K562 (cell line): Measurements from ENCODE around the gene RBBP8. TPM values are rescaled to one million over a fixed set of nuclear protein-coding genes. Genes with fewer than 3 reads are reported as not detected.
A peak's percentile ranks its signal among the peaks of the same experiment; 100 is the strongest.

Experiments
- ATAC-seq: fragments of 200-7000 bp; cut with Tn5 transposase; 3 replicates; pipeline ENCODE4 v1.9.1; 2020; ENCODE audit warnings: moderate library complexity
- BruUV-seq: library from RNA; stranded (reverse); fragments of 400-500 nt; replicated peaks from 2 replicates; lab custom pipeline; 2021; lab: Mats Ljungman, UMichigan
- CTCF ChIA-PET: fragments of 300-600 bp; formaldehyde crosslinking; extraction: SDS; loops from one replicate; lab custom pipeline; 2021; ENCODE audit warnings: low intra/inter-chr PET ratio; lab: Yijun Ruan, JAX
- POLR2A ChIA-PET: fragments of 300-600, 350-650 bp; sonication (Branson Sonifier 250); formaldehyde crosslinking; extraction: SDS; loops from one replicate; lab custom pipeline; 2021; ENCODE audit warnings: antibody characterized with exemption, inconsistent platforms; lab: Yijun Ruan, JAX
- DNase-seq, 4 experiments: peaks; one replicate each; pipeline versions ENCODE4 v3.0.0 to v3.0.0-alpha.2; 2011 to 2018; ENCODE audit warnings: low spot score in 3 of 4, mixed read lengths in 3 of 4; ENCODE audit errors: extremely low read depth in 1 of 4
- FAIRE-seq: peaks from 2 replicates; lab custom pipeline; 2011; peaks lifted over from hg19 to GRCh38; lab: Jason Lieb, UNC
- H2AFZ ChIP-seq: 2 replicates; pipeline ENCODE4 v1.6.0; 2011; ENCODE audit warnings: low read depth, low read length, control low read depth, inconsistent platforms
- H3K27ac ChIP-seq: fragments of 200-600 bp; 3 replicates; pipeline ENCODE4 v1.8.0; 2011; ENCODE audit warnings: low read depth, mild to moderate bottlenecking, control low read depth, inconsistent platforms, low read length, moderate library complexity, mixed read lengths; ENCODE audit errors: extremely low read depth
- H3K27me3 ChIP-seq, 2 experiments: fragments of 300-600 bp in 1 of 2; 2 replicates in 1 of 2; 3 replicates in 1 of 2; pipeline versions ENCODE4 v1.6.0 to v1.8.0; 2011; ENCODE audit warnings: inconsistent platforms in 2 of 2, low read length in 2 of 2, mild to moderate bottlenecking in 1 of 2, mixed read lengths in 1 of 2, moderate library complexity in 1 of 2; ENCODE audit not compliant: control insufficient read depth in 2 of 2, insufficient read depth in 2 of 2
- H3K36me3 ChIP-seq: fragments of 300-600 bp; 3 replicates; pipeline ENCODE4 v1.8.0; 2011; ENCODE audit warnings: mild to moderate bottlenecking, low read length, inconsistent platforms; ENCODE audit not compliant: control insufficient read depth, insufficient read depth
- H3K4me1 ChIP-seq, 2 experiments: fragments of 200-600 bp in 1 of 2; replicated peaks in 1 of 2; 2 replicates in 1 of 2; 3 replicates in 1 of 2; pipeline versions ENCODE4 v1.5.1 to v1.8.0; 2011; ENCODE audit warnings: inconsistent platforms in 2 of 2, low read length in 2 of 2, mild to moderate bottlenecking in 1 of 2, mixed read lengths in 1 of 2, moderate library complexity in 1 of 2; ENCODE audit not compliant: control insufficient read depth in 2 of 2, insufficient read depth in 2 of 2
- H3K4me2 ChIP-seq: 2 replicates; pipeline ENCODE4 v1.6.1; 2011; ENCODE audit warnings: low read length, control low read depth, inconsistent platforms, mixed read lengths; ENCODE audit not compliant: insufficient read depth
- H3K4me3 ChIP-seq: fragments of 200-600 bp; sonication (generic), shearing (Covaris generic); 2 replicates; pipeline ENCODE4 v1.5.1; 2016; ENCODE audit warnings: control low read depth, inconsistent platforms
- H3K79me2 ChIP-seq: fragments of 200-600 bp; 3 replicates; pipeline ENCODE4 v1.8.0; 2011; ENCODE audit warnings: low read length, inconsistent platforms; ENCODE audit not compliant: control insufficient read depth, insufficient read depth
- H3K9ac ChIP-seq, 2 experiments: 2 replicates each; pipeline versions ENCODE4 v1.6.0 to v1.6.1; 2011; ENCODE audit warnings: low read depth in 2 of 2, low read length in 2 of 2, control low read depth in 1 of 2, inconsistent platforms in 1 of 2, mild to moderate bottlenecking in 1 of 2, mixed read lengths in 1 of 2; ENCODE audit not compliant: insufficient read depth in 1 of 2
- H3K9me1 ChIP-seq: one replicate; pipeline ENCODE4 v1.6.0; 2011; ENCODE audit warnings: inconsistent platforms, mild to moderate bottlenecking, low read length, moderate library complexity; ENCODE audit not compliant: control insufficient read depth, insufficient read depth
- H3K9me3 ChIP-seq: replicated peaks from 2 replicates; pipeline ENCODE4 v1.5.1; 2011; ENCODE audit warnings: low read depth, low read length, inconsistent platforms; ENCODE audit not compliant: control insufficient read depth, insufficient read depth
- H4K20me1 ChIP-seq: replicated peaks from 2 replicates; pipeline ENCODE4 v1.6.1; 2011; ENCODE audit warnings: low read length, inconsistent platforms, mixed read lengths; ENCODE audit not compliant: control insufficient read depth, insufficient read depth
- ARHGAP35 ChIP-seq: fragments of 450-650 bp; IDR thresholded peaks from 2 replicates; pipeline ENCODE4 v1.6.1; 2018; ENCODE audit not compliant: partially characterized antibody
- C11orf30 ChIP-seq: fragments of 450-650 bp; IDR thresholded peaks from 2 replicates; pipeline ENCODE4 v1.6.1; 2016; ENCODE audit warnings: low read depth, mild to moderate bottlenecking
- CGGBP1 ChIP-seq: fragments of 250-450 bp; sonication (Bioruptor Pico); IDR thresholded peaks from 2 replicates; pipeline ENCODE4 v1.9.0; 2021; ENCODE audit warnings: mild to moderate bottlenecking
- CHD1 ChIP-seq: fragments of 200-600 bp; sonication (generic); IDR thresholded peaks from one replicate; pipeline ENCODE4 v1.6.1; 2012; ENCODE audit warnings: mild to moderate bottlenecking, moderate library complexity, low read length, inconsistent platforms
- CUX1 ChIP-seq: fragments of 200-800 bp; sonication (Bioruptor generic); IDR thresholded peaks from 2 replicates; pipeline ENCODE4 v1.6.1; 2016; ENCODE audit warnings: missing genetic modification characterization, missing compliant biosample characterization
- EGR1 ChIP-seq: fragments of 450-650 bp; conservative IDR thresholded peaks from 2 replicates; pipeline ENCODE4 v1.6.1; 2017; ENCODE audit warnings: mild to moderate bottlenecking
- ERF ChIP-seq: fragments of 450-650 bp; formaldehyde crosslinking; IDR thresholded peaks from 2 replicates; pipeline ENCODE4 v1.4.0; 2020; ENCODE audit warnings: mild to moderate bottlenecking, mixed read lengths
- GABPB1 ChIP-seq: sonication (generic); formaldehyde crosslinking; IDR thresholded peaks from 2 replicates; pipeline ENCODE4 v1.8.0; 2022; ENCODE audit warnings: mild to moderate bottlenecking, missing genetic modification reagents
- MAFG ChIP-seq: fragments of 450-650 bp; conservative IDR thresholded peaks from 2 replicates; pipeline ENCODE4 v1.6.1; 2016; ENCODE audit warnings: missing genetic modification characterization, missing compliant biosample characterization
- NBN ChIP-seq: fragments of 450-650 bp; IDR thresholded peaks from 2 replicates; pipeline ENCODE4 v1.6.1; 2016; ENCODE audit warnings: low read depth, mild to moderate bottlenecking
- NFE2 ChIP-seq: IDR thresholded peaks from 2 replicates; pipeline ENCODE4 v1.6.1; 2014; ENCODE audit warnings: antibody characterized with exemption, low read depth
- NR3C1 ChIP-seq: sonication (generic); formaldehyde crosslinking; IDR thresholded peaks from 2 replicates; pipeline ENCODE4 v1.8.1; 2022; ENCODE audit warnings: missing genetic modification reagents
- NR4A1 ChIP-seq, 2 experiments: fragments of 250-450 bp in 1 of 2; fragments of 450-650 bp in 1 of 2; sonication (Bioruptor Pico) in 1 of 2; IDR thresholded peaks; 2 replicates each; pipeline versions ENCODE4 v1.4.0 to v1.6.1; 2016 to 2020; ENCODE audit warnings: mild to moderate bottlenecking in 2 of 2, missing compliant biosample characterization in 1 of 2, missing genetic modification characterization in 1 of 2, moderate library complexity in 1 of 2
- SOX6 ChIP-seq: fragments of 450-650 bp; IDR thresholded peaks from 2 replicates; pipeline ENCODE4 v1.6.1; 2014; ENCODE audit warnings: mild to moderate bottlenecking
- STAG1 ChIP-seq: sonication (generic); formaldehyde crosslinking; IDR thresholded peaks from 2 replicates; pipeline ENCODE4 v1.5.0; 2020; ENCODE audit warnings: missing genetic modification reagents, borderline replicate concordance
- TAL1 ChIP-seq: fragments of 450-650 bp; IDR thresholded peaks from 2 replicates; pipeline ENCODE4 v1.6.1; 2016; ENCODE audit warnings: mild to moderate bottlenecking
- ZNF175 ChIP-seq: fragments of 200-800 bp; sonication (Bioruptor generic); IDR thresholded peaks from 2 replicates; pipeline ENCODE4 v1.6.1; 2016; ENCODE audit warnings: low read depth, mild to moderate bottlenecking, missing genetic modification characterization, missing compliant biosample characterization
- ZNF444 ChIP-seq: fragments of 250-450 bp; sonication (Bioruptor Pico); IDR thresholded peaks from 2 replicates; pipeline ENCODE4 v1.4.0; 2020; ENCODE audit warnings: mild to moderate bottlenecking, moderate library complexity
- ZNF644 ChIP-seq: fragments of 200-800 bp; sonication (Bioruptor generic); IDR thresholded peaks from 2 replicates; pipeline ENCODE4 v1.6.1; 2016; ENCODE audit warnings: low read depth, missing genetic modification characterization, missing compliant biosample characterization
- ZNF830 ChIP-seq: fragments of 250-450 bp; sonication (Bioruptor Pico); IDR thresholded peaks from 2 replicates; pipeline ENCODE4 v1.5.0; 2021; ENCODE audit warnings: mild to moderate bottlenecking
- WGBS: fragments of 100-300 bp; shearing (Covaris generic); methylation state at CpG from one replicate; pipeline ENCODE4 v1.1.6; 2016; ENCODE audit warnings: low coverage, mixed read lengths; ENCODE audit not compliant: insufficient coverage; ENCODE audit errors: missing lambda C conversion rate; 5-methylcytosine and 5-hydroxymethylcytosine counted together
- in situ Hi-C: fragments of 300-500 bp; cut with MboI; formaldehyde crosslinking; loops from 4 replicates; pipeline ENCODE4 v1.15.0; 2018; ENCODE audit warnings: inconsistent platforms, mixed read lengths
- intact Hi-C: fragments of 100-400 bp; cut with micrococcal nuclease; formaldehyde crosslinking; loops from 2 replicates; pipeline ENCODE4 v1.14.2; 2022
- polyA plus RNA-seq, 8 experiments: library from polyadenylated mRNA; depleted of rRNA in 4 of 8; stranded (reverse) in 5 of 8; unstranded in 3 of 8; fragments of >200 nt; fragmentation: Nextera tagmentation in 2 of 8; fragmentation: Illumina TruSeq in 1 of 8; extraction: Ambion mirVana in 2 of 8; extraction: Trizol in 1 of 8; gene quantifications; 2 replicates each; pipeline versions ENCODE4 v1.2.1 to v1.2.3, GENCODE V29; 2011 to 2014; ENCODE audit warnings: inconsistent platforms in 1 of 8, missing spikeins in 1 of 8
- total RNA-seq, 7 experiments: library from RNA; depleted of rRNA in 6 of 7; stranded (reverse); fragments of >200 nt in 6 of 7; fragmentation: Illumina TruSeq in 2 of 7; extraction: Trizol in 2 of 7; gene quantifications; 2 replicates each; pipeline versions ENCODE4 v1.2.1 to v1.2.3, GENCODE V29; 2011 to 2021; ENCODE audit warnings: low replicate concordance in 1 of 7

RBBP8 gene
- total and polyA plus RNA-seq, 9 of the 15 experiments (the other 6 are each of a cell fraction or from before 2014, with no cell fraction given) = 28.4 to 63.1 (median 48.9) TPM

DNA sequence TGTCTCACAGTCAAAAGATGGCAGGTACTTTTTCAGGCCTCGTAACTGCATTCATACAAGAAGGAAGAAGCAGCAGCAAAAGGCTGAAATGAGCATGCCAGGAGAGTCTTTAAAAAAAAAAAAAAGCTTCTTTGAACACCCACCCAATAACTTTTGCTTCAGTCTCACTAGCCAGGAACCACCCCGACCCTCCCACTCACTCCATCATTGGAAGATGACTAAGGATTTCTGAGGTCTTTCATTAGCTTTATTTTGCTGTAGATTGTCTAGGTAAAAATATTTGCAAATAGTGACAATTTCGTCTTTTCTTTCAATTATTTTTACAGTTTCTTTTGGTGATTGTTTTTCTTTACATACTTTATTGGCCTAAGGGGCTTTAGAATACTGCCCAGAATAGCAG, 37.9 kb downstream of the RBBP8 start:
- in situ Hi-C loops (no loop called here), intact Hi-C loops (loop anchor here (5.0 kb wide), 1 partner anchor 39 kb away; the partner anchor contains the start of gene RBBP8)
- ATAC-seq = peak; percentile 83
- H3K4me3 ChIP-seq = no peak overlapping the region
- FAIRE-seq = peak; percentile 78
- peaks cover 0 to 6% of the 10 kb centered on the region in 2 experiments; a peak in 2 of 5 replicates for H3K4me1 ChIP-seq
- peak in 3 of 4 experiments; percentile 16 to 62 (median 59) for DNase-seq
- peak overlapping the region; percentile 70; the same call in 1 of the 2 replicates for H2AFZ ChIP-seq
- WGBS = 43% methylated on average over 3 of the region's 3 CpGs
- no peaks in the 10 kb centered on the region for H3K9me3 ChIP-seq
- peaks cover 70% of the 10 kb centered on the region; the same call in 1 of the 3 replicates for H3K36me3 ChIP-seq
- ChIA-PET POLR2A (interaction anchor here (0.5 to 1.3 kb wide), 6 partner anchors 10 to 172 kb away, joined by 3 to 5 read pairs (median 4); partner anchors contain the start of gene RBBP8), CTCF (no interaction called here)
- no peaks in the 10 kb centered on the region for H3K27me3 ChIP-seq
- no TSS peak for BruUV-seq
- no peak overlapping the region for H3K4me2 ChIP-seq
- no peaks in the 10 kb centered on the region for H4K20me1 ChIP-seq
- peak overlapping the region; percentile 32; the same call in 2 of the 3 replicates for H3K27ac ChIP-seq
- peaks cover 2% of the 10 kb centered on the region; the same call in 1 of the 3 replicates for H3K79me2 ChIP-seq
- H3K9ac ChIP-seq = no peak overlapping the region
- H3K9me1 ChIP-seq = no peaks in the 10 kb centered on the region
- no peak for TF ChIP-seq NR3C1 (CRISPR knock-in tag)
- no peak for TF ChIP-seq SOX6
- peak; percentile 88 for TF ChIP-seq NFE2
- TF ChIP-seq ARHGAP35 = no peak
- no peak for TF ChIP-seq STAG1
- TF ChIP-seq C11orf30 = peak; percentile 80
- TF ChIP-seq ZNF830 (CRISPR knock-in tag) = no peak
- TF ChIP-seq CHD1 = no peak
- peak; percentile 71 for TF ChIP-seq MAFG (tag)
- no peak for TF ChIP-seq ZNF644 (tag)
- TF ChIP-seq ZNF444 = no peak
- TF ChIP-seq GABPB1 = no peak
- no peak for TF ChIP-seq ERF
- no peak for TF ChIP-seq CUX1 (CRISPR knock-in tag)
- TF ChIP-seq NBN = no peak
- TF ChIP-seq NR4A1 (CRISPR knock-in tag; IDR thresholded peaks at IDR 0.05) = no peak
- TF ChIP-seq NR4A1 (tag; IDR thresholded peaks at IDR 0.05) = no peak
- TF ChIP-seq TAL1 = no peak
- no peak for TF ChIP-seq CGGBP1 (CRISPR knock-in tag)
- peak; percentile 83 for TF ChIP-seq EGR1
- TF ChIP-seq ZNF175 = no peak
